ENCODE data around the gene SOWAHC.

DNA sequence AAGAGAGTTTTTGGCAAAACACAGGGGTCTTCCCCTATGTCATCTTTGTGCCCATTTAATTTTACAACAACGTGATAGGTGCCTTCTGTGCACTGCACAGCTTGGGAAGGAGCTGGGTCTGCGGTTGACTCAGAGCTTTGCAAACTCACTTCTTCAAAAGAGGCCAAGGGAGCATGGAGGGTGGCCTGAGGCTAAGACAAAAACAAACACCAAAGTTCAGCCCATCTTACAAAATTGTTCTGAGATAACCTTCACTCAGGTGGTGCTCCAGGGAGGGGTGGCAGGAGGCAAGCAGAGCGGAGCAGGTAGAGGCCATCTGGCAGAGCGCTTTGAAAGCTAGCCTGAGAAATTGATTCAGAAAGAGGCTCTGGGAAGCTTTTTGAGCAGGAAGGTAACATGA, 9.8 kb downstream of the SOWAHC start:
- TF ChIP-seq ZNF621 (tag by site-specific recombination; IDR thresholded peaks at IDR 0.05) (no peak), ZNF140 (tag by site-specific recombination; IDR thresholded peaks at IDR 0.05) (no peak)

All from HEK293 (cell line).